Measurements from ENCODE around the gene ZNRF1. TPM values are rescaled to one million over a fixed set of nuclear protein-coding genes. Genes with fewer than 3 reads are reported as not detected.

Gene ZNRF1
- total RNA-seq, 1 experiment from 2014 or later = 13.7 TPM

- DNase-seq (ENCODE audit: low spot score) = no peak
These were observed 60.0 kb downstream of the ZNRF1 start for GRCh38 chr16:75058806-75059205.

GRCh38 chr16:75059411-75059810 is 60.6 kb downstream of the ZNRF1 start:
- no peak for DNase-seq (ENCODE audit: low spot score)

GRCh38 chr16:75060723-75061122 is 61.9 kb downstream of the ZNRF1 start:
- no peak for DNase-seq (ENCODE audit: low spot score)

- DNase-seq (ENCODE audit: low spot score) = no peak
These were observed 62.8 kb downstream of the ZNRF1 start for GRCh38 chr16:75061669-75062068.

GRCh38 chr16:75062135-75062975 is 63.5 kb downstream of the ZNRF1 start:
- no peak for DNase-seq (ENCODE audit: low spot score)

GRCh38 chr16:75062976-75063346 is 64.1 kb downstream of the ZNRF1 start:
- no peak for DNase-seq (ENCODE audit: low spot score)

GRCh38 chr16:75063549-75064088 is 64.8 kb downstream of the ZNRF1 start:
- DNase-seq (ENCODE audit: low spot score) = no peak

- peak; percentile 74 for DNase-seq (ENCODE audit: low spot score)
These were observed 65.8 kb downstream of the ZNRF1 start for GRCh38 chr16:75064403-75065148.

- DNase-seq (ENCODE audit: low spot score) = no peak
These were observed 66.3 kb downstream of the ZNRF1 start for GRCh38 chr16:75065149-75065505.

- no peak for DNase-seq (ENCODE audit: low spot score)
These were observed 66.8 kb downstream of the ZNRF1 start for GRCh38 chr16:75065521-75066149.

GRCh38 chr16:75066861-75067447 is 68.1 kb downstream of the ZNRF1 start:
- no peak for DNase-seq (ENCODE audit: low spot score)

GRCh38 chr16:75068085-75069031 is 69.5 kb downstream of the ZNRF1 start:
- no peak for DNase-seq (ENCODE audit: low spot score)

- no peak for DNase-seq (ENCODE audit: low spot score)
These were observed 71.4 kb downstream of the ZNRF1 start for GRCh38 chr16:75070012-75070841.

GRCh38 chr16:75071621-75072020 is 72.8 kb downstream of the ZNRF1 start:
- no peak for DNase-seq (ENCODE audit: low spot score)

GRCh38 chr16:75072239-75072947 is 73.6 kb downstream of the ZNRF1 start:
- DNase-seq (ENCODE audit: low spot score) = no peak

- no peak for DNase-seq (ENCODE audit: low spot score)
These were observed 74.9 kb downstream of the ZNRF1 start for GRCh38 chr16:75073545-75074303.

GRCh38 chr16:75074304-75074793 is 75.5 kb downstream of the ZNRF1 start:
- DNase-seq (ENCODE audit: low spot score) = no peak

GRCh38 chr16:75074920-75075687 is 76.3 kb downstream of the ZNRF1 start:
- no peak for DNase-seq (ENCODE audit: low spot score)
